Uterus (tissue), 4 donors: Measurements from ENCODE around the gene CAND1. TPM values are rescaled to one million over a fixed set of nuclear protein-coding genes. Genes with fewer than 3 reads are reported as not detected.

ENCODE experiments used
- DNase-seq, 2 donors: peaks; one replicate each; pipeline ENCODE4 v3.0.0-alpha.2; 2019 to 2020
- H3K27ac ChIP-seq, 2 donors: fragments of 200-600 bp; sonication (generic); 1 replicate in 1 of 2; 2 replicates in 1 of 2; pipeline ENCODE4 v1.5.1; 2016 to 2018
- H3K27me3 ChIP-seq, 2 donors: fragments of 200-600 bp; sonication (generic); one replicate each; pipeline ENCODE4 v1.5.1; 2018 to 2019; ENCODE audit warnings: control low read depth in 1 of 2
- H3K36me3 ChIP-seq, 2 donors: fragments of 200-600 bp; sonication (generic); one replicate each; pipeline ENCODE4 v1.5.1; 2019; ENCODE audit warnings: control low read depth in 1 of 2
- H3K4me1 ChIP-seq, 2 donors: fragments of 200-600 bp; sonication (generic); one replicate each; pipeline ENCODE4 v1.5.1; 2018 to 2019; ENCODE audit warnings: control low read depth in 1 of 2
- H3K4me3 ChIP-seq, 2 donors: fragments of 200-600 bp; sonication (generic); 1 replicate in 1 of 2; 2 replicates in 1 of 2; pipeline ENCODE4 v1.5.1; 2018 to 2019; ENCODE audit warnings: mild to moderate bottlenecking in 1 of 2
- H3K9me3 ChIP-seq, 2 donors: fragments of 200-600 bp; sonication (generic); one replicate each; pipeline ENCODE4 v1.5.1; 2019; ENCODE audit warnings: control low read depth in 1 of 2
- CTCF ChIP-seq, 4 experiments: fragments of 200-600 bp in 2 of 4; fragments of 450-650 bp in 2 of 4; sonication (generic) in 2 of 4; IDR thresholded peaks; one replicate each; pipeline ENCODE4 v1.5.1; 2016 to 2019; ENCODE audit warnings: antibody characterized with exemption in 4 of 4, mild to moderate bottlenecking in 2 of 4, moderate library complexity in 1 of 4
- POLR2A ChIP-seq, 2 donors: fragments of 450-650 bp; IDR thresholded peaks; one replicate each; pipeline ENCODE4 v1.6.1; 2016; ENCODE audit warnings: antibody characterized with exemption in 2 of 2, mild to moderate bottlenecking in 1 of 2, moderate library complexity in 1 of 2
- intact Hi-C: fragments of 100-400 bp; cut with DNase I; formaldehyde crosslinking; loops from one replicate; pipeline ENCODE4 v1.15.1; 2023; ENCODE audit warnings: low total_unique reads
- total RNA-seq, 4 donors: library from RNA; depleted of rRNA in 3 of 4; stranded (reverse); fragments of >200 nt in 3 of 4; gene quantifications; one replicate each; pipeline versions ENCODE4 v1.1.0 to v1.2.4, GENCODE V29; 2014 to 2023
- donor health status: DM: yes; HTN: yes; CAD: no.

The CAND1 gene
- total RNA-seq, 4 donors from 2014 or later, result 30.2 to 257 (median 92.8) TPM

DNA sequence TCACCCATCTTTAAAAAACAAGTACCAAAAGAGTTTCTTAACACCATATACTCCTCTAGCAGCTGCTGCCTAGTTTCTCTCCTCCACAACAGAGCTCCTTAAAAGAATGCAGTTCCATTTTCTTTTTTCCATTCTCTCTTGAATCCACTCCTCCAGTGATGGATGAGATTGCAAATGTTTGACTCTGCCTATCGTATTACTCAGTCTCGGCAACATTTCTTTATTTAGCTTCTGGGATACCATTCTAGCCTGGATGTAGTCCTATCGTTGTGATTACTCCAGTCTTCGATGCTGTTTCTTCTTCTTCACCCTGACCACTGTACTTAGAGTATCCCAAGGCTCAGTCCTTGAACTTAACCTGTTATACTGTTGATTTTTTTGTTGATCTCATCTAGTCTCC, 30.8 kb downstream of the CAND1 start:
- no peaks in the 10 kb centered on the region for H3K9me3 ChIP-seq
- TF ChIP-seq POLR2A (IDR thresholded peaks at IDR 0.05) (no peak), CTCF (IDR thresholded peaks at IDR 0.05) (no peak)
- intact Hi-C loops, result no loop called here
- H3K27me3 ChIP-seq, result no peaks in the 10 kb centered on the region
- DNase-seq, result no peak
- H3K27ac ChIP-seq, result no peak overlapping the region
- no peak overlapping the region for H3K4me3 ChIP-seq
- H3K4me1 ChIP-seq, result no peaks in the 10 kb centered on the region
- no peaks in the 10 kb centered on the region for H3K36me3 ChIP-seq

GRCh38 chr12:67302162-67302561, 33.0 kb downstream of the CAND1 start:
- no peak for TF ChIP-seq CTCF (IDR thresholded peaks at IDR 0.05)
- TF ChIP-seq POLR2A (IDR thresholded peaks at IDR 0.05), result no peak
- Histone ChIP-seq H3K27ac (no peak overlapping the region), H3K4me1 (no peaks in the 10 kb centered on the region), H3K4me3 (no peak overlapping the region), H3K9me3 (no peaks in the 10 kb centered on the region), H3K27me3 (no peaks in the 10 kb centered on the region), H3K36me3 (no peaks in the 10 kb centered on the region)
- intact Hi-C loops, result no loop called here
- no peak for DNase-seq

- TF ChIP-seq POLR2A (IDR thresholded peaks at IDR 0.05) (no peak), CTCF (IDR thresholded peaks at IDR 0.05) (no peak)
- no peak for DNase-seq
- Histone ChIP-seq H3K9me3 (no peaks in the 10 kb centered on the region), H3K27ac (no peak overlapping the region), H3K27me3 (no peaks in the 10 kb centered on the region), H3K4me1 (no peaks in the 10 kb centered on the region), H3K4me3 (no peak overlapping the region), H3K36me3 (no peaks in the 10 kb centered on the region)
- intact Hi-C loops, result no loop called here
These were observed 36.4 kb downstream of the CAND1 start for GRCh38 chr12:67305544-67305943.

GRCh38 chr12:67306712-67307111, 37.6 kb downstream of the CAND1 start:
- H3K27ac ChIP-seq, result no peak overlapping the region
- TF ChIP-seq POLR2A (IDR thresholded peaks at IDR 0.05), result no peak
- TF ChIP-seq CTCF (IDR thresholded peaks at IDR 0.05), result no peak
- no peaks in the 10 kb centered on the region for H3K27me3 ChIP-seq
- H3K4me3 ChIP-seq, result no peak overlapping the region
- H3K4me1 ChIP-seq, result no peaks in the 10 kb centered on the region
- no peaks in the 10 kb centered on the region for H3K9me3 ChIP-seq
- no peaks in the 10 kb centered on the region for H3K36me3 ChIP-seq
- DNase-seq, result no peak
- intact Hi-C loops, result no loop called here

GRCh38 chr12:67315661-67316060, 46.5 kb downstream of the CAND1 start:
- H3K36me3 ChIP-seq, result no peaks in the 10 kb centered on the region

More at GRCh38 chr12:67315661-67316060, 46.5 kb downstream of the CAND1 start:
- Histone ChIP-seq H3K9me3 (no peaks in the 10 kb centered on the region), H3K27me3 (no peaks in the 10 kb centered on the region), H3K4me3 (no peak overlapping the region), H3K4me1 (no peaks in the 10 kb centered on the region), H3K27ac (no peak overlapping the region)
- DNase-seq, result no peak
- TF ChIP-seq POLR2A (IDR thresholded peaks at IDR 0.05) (no peak), CTCF (IDR thresholded peaks at IDR 0.05) (no peak)
- intact Hi-C loops, result no loop called here
